SU-DHL-6 (cell line): ENCODE data around the gene YY1.

ENCODE experiments used
- EZH2phosphoT487 ChIP-seq: fragments of 200-600 bp; sonication (generic), shearing (Covaris generic); conservative IDR thresholded peaks from 2 replicates; pipeline ENCODE4 v1.6.1; 2018; ENCODE audit warnings: mild to moderate bottlenecking, antibody characterized with exemption, low read length, moderate library complexity, mixed read lengths
- TF ChIP-seq, protein P1 (sequence below): fragments of 200-600 bp; sonication (generic); IDR thresholded peaks from one replicate; pipeline ENCODE4 v1.5.1; 2017; ENCODE audit warnings: antibody characterized with exemption, mild to moderate bottlenecking, low read length, moderate library complexity; ENCODE audit not compliant: insufficient read depth, poor library complexity, severe bottlenecking

DNA sequence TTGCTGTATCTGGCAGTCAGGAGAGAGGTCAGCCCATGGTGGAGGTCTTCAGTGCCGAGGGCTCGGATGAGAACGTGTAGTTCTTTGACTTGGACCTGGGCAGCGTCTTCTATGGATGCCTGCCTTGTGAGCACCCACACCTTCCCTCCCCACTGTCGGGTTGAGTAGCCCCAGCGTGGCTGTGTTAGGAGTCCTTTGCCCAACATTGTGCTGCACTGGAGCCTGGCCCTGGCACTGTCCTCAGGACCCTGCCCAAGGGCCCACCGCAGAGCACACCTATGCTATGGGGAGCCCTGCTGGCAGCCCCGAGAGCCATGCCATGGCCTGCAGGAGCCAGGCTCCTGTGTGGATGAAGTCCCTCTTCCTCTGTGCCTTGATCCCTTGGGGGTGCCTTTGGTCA lies 40.6 kb downstream of the YY1 start:
- TF ChIP-seq EZH2phosphoT487: no peak
- TF ChIP-seq, protein P1, sequence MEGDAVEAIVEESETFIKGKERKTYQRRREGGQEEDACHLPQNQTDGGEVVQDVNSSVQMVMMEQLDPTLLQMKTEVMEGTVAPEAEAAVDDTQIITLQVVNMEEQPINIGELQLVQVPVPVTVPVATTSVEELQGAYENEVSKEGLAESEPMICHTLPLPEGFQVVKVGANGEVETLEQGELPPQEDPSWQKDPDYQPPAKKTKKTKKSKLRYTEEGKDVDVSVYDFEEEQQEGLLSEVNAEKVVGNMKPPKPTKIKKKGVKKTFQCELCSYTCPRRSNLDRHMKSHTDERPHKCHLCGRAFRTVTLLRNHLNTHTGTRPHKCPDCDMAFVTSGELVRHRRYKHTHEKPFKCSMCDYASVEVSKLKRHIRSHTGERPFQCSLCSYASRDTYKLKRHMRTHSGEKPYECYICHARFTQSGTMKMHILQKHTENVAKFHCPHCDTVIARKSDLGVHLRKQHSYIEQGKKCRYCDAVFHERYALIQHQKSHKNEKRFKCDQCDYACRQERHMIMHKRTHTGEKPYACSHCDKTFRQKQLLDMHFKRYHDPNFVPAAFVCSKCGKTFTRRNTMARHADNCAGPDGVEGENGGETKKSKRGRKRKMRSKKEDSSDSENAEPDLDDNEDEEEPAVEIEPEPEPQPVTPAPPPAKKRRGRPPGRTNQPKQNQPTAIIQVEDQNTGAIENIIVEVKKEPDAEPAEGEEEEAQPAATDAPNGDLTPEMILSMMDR: no peak
